Right cardiac atrium (tissue), 5 donors: Measurements from ENCODE around the gene SIVA1. TPM values are rescaled to one million over a fixed set of nuclear protein-coding genes. Genes with fewer than 3 reads are reported as not detected.

Experiments used
- ATAC-seq, 2 donors: fragments of 200-7000 bp; cut with Tn5 transposase; one replicate each; pipeline versions ENCODE4 v1.8.0 to v1.9.1; 2020; ENCODE audit warnings: moderate library complexity in 2 of 2, mild to moderate bottlenecking in 1 of 2
- DNase-seq, 3 donors: peaks; one replicate each; pipeline ENCODE4 v3.0.0-alpha.2; 2020
- H3K27ac ChIP-seq: one replicate; pipeline ENCODE4 v1.5.1; 2013; ENCODE audit warnings: mild to moderate bottlenecking, low read length, control low read depth, moderate library complexity
- H3K27me3 ChIP-seq: one replicate; pipeline ENCODE4 v1.6.1; 2013; ENCODE audit not compliant: control insufficient read depth, insufficient read depth
- H3K4me1 ChIP-seq: one replicate; pipeline ENCODE4 v1.6.1; 2013; ENCODE audit warnings: low read length; ENCODE audit not compliant: control insufficient read depth, insufficient read depth
- H3K4me3 ChIP-seq: one replicate; pipeline ENCODE4 v1.5.1; 2013; ENCODE audit warnings: low read length, control low read depth
- H3K9me3 ChIP-seq: one replicate; pipeline ENCODE4 v1.6.1; 2013; ENCODE audit warnings: low read length; ENCODE audit not compliant: control insufficient read depth
- whole genome bisulfite sequencing: extraction: QIAGEN DNeasy Blood & Tissue Kit; methylation state at CpG from one replicate; pipeline ENCODE4 v1.1.7; 2013; 5-methylcytosine and 5-hydroxymethylcytosine counted together
- intact Hi-C, 4 donors: fragments of 100-400 bp; cut with DNase I; formaldehyde crosslinking; loops; one replicate each; pipeline versions ENCODE4 v1.11.0 to v1.14.0; 2022 to 2023
- polyA plus RNA-seq: library from polyadenylated mRNA; stranded (reverse); fragments of 200-250 nt; gene quantifications from one replicate; pipeline ENCODE4 v1.2.3, GENCODE V29; 2013
- total RNA-seq, 4 donors: library from RNA; stranded (reverse); fragmentation: NEBNext Ultra II Directional; extraction: Animal tissue kit (Norgen Biotek cat#: 25700); gene quantifications; one replicate each; pipeline ENCODE4 v1.2.1, GENCODE V29; 2021
- donor health status: healthy with polysubstance abuse.
- donor health status: DM: no; HTN: yes; CAD: no.
- donor health status: DM: no; HTN: no; CAD: no.
- donor health status: DM: no; HTN: yes; CAD: no; lungs with severe emphysema.
- donor health status: DM: yes; HTN: yes; CAD: no.

Gene SIVA1
- total and polyA plus RNA-seq, 5 donors = 74.6 to 201 (median 85.1) TPM

GRCh38 chr14:104721505-104722431 lies 31.2 kb upstream of the SIVA1 start:
- ATAC-seq (peak; percentile 19 to 25), DNase-seq (peak; percentile 59 to 84 (median 81))
- Histone ChIP-seq H3K4me1 (no peaks in the 10 kb centered on the region), H3K27me3 (no peaks in the 10 kb centered on the region), H3K27ac (peak overlapping the region; percentile 63), H3K4me3 (no peak overlapping the region), H3K9me3 (no peaks in the 10 kb centered on the region)
- 66% methylated on average over 18 of the region's 18 CpGs for WGBS
- intact Hi-C loops = no loop called here

GRCh38 chr14:104722938-104723650 lies 29.9 kb upstream of the SIVA1 start:
- Histone ChIP-seq H3K27me3 (no peaks in the 10 kb centered on the region), H3K9me3 (no peaks in the 10 kb centered on the region), H3K4me3 (no peak overlapping the region), H3K4me1 (no peaks in the 10 kb centered on the region), H3K27ac (peak overlapping the region; percentile 63)
- intact Hi-C loops = no loop called here
- DNase-seq = no peak
- no peak for ATAC-seq
- WGBS = 53% methylated on average over 26 of the region's 26 CpGs

- Histone ChIP-seq H3K27ac (peak within 1 kb of the TSS; percentile 89), H3K4me1 (no peaks in the 10 kb centered on the region), H3K9me3 (no peaks in the 10 kb centered on the region), H3K27me3 (no peaks in the 10 kb centered on the region), H3K4me3 (peak within 1 kb of the TSS; percentile 66)
- DNase-seq = peak; percentile 81 to 93 (median 93)
- ATAC-seq = peak; percentile 55 to 65
- intact Hi-C loops = no loop called here
- 1% methylated on average over 82 of the region's 82 CpGs for WGBS
Measured at GRCh38 chr14:104723651-104724406, 29.1 kb upstream of the SIVA1 start, which contains the start of gene ADSS1. TSS of gene ADSS1 (plus strand) at chr14:104724229. CDS start at chr14:104724271, 42 bp downstream.

- ATAC-seq = peak; percentile 38
Measured at GRCh38 chr14:104724407-104724980, 28.5 kb upstream of the SIVA1 start.

GRCh38 chr14:104724981-104725771 lies 27.8 kb upstream of the SIVA1 start:
- WGBS = 20% methylated on average over 24 of the region's 24 CpGs
- peak; percentile 66 to 87 (median 84) for DNase-seq
- no peaks in the 10 kb centered on the region for H3K4me1 ChIP-seq

More at GRCh38 chr14:104724407-104724980, 28.5 kb upstream of the SIVA1 start:
- intact Hi-C loops = no loop called here
- 3% methylated on average over 27 of the region's 27 CpGs for WGBS
- Histone ChIP-seq H3K27ac (peak overlapping the region; percentile 89), H3K4me1 (no peaks in the 10 kb centered on the region), H3K9me3 (no peaks in the 10 kb centered on the region), H3K4me3 (peak overlapping the region; percentile 66), H3K27me3 (no peaks in the 10 kb centered on the region)
- DNase-seq = peak; percentile 79 to 91 (median 89)

GRCh38 chr14:104725772-104726548 lies 27.0 kb upstream of the SIVA1 start:
- DNase-seq = no peak
- Histone ChIP-seq H3K4me1 (no peaks in the 10 kb centered on the region), H3K4me3 (no peak overlapping the region), H3K9me3 (no peaks in the 10 kb centered on the region), H3K27ac (peak overlapping the region; percentile 89), H3K27me3 (no peaks in the 10 kb centered on the region)
- intact Hi-C loops = no loop called here
- 68% methylated on average over 25 of the region's 25 CpGs for WGBS
- no peak for ATAC-seq

More at GRCh38 chr14:104724981-104725771, 27.8 kb upstream of the SIVA1 start:
- Histone ChIP-seq H3K27me3 (no peaks in the 10 kb centered on the region), H3K27ac (peak overlapping the region; percentile 89), H3K4me3 (peak overlapping the region; percentile 66), H3K9me3 (no peaks in the 10 kb centered on the region)
- ATAC-seq = peak; percentile 22 to 39
- intact Hi-C loops = no loop called here

GRCh38 chr14:104726600-104727451 lies 26.1 kb upstream of the SIVA1 start:
- H3K27me3 ChIP-seq = no peaks in the 10 kb centered on the region
- no peak overlapping the region for H3K4me3 ChIP-seq
- H3K9me3 ChIP-seq = no peaks in the 10 kb centered on the region
- H3K27ac ChIP-seq = peak overlapping the region; percentile 89
- intact Hi-C loops = no loop called here
- peaks cover under 1% of the 10 kb centered on the region for H3K4me1 ChIP-seq
- 65% methylated on average over 21 of the region's 21 CpGs for WGBS
- DNase-seq = no peak
- no peak for ATAC-seq

GRCh38 chr14:104728631-104729030 lies 24.3 kb upstream of the SIVA1 start:
- DNase-seq (no peak), ATAC-seq (no peak)
- intact Hi-C loops = no loop called here
- Histone ChIP-seq H3K4me1 (peaks cover 6% of the 10 kb centered on the region), H3K4me3 (no peak overlapping the region), H3K9me3 (no peaks in the 10 kb centered on the region), H3K27ac (no peak overlapping the region), H3K27me3 (no peaks in the 10 kb centered on the region)
- WGBS = 85% methylated on average over 17 of the region's 17 CpGs
